AML-193 (cell line): ENCODE measurements around the gene AP1M1.
"Not testable (repeated sequence)": the region's sequence is repeated elsewhere in the genome, so short reads cannot be mapped to it uniquely, and the experiment has no call there.

ENCODE experiments used
- DNase-seq, 2 experiments: peaks; one replicate each; lab custom pipeline; 2025; lab: John Stamatoyannopoulos, UW

AP1M1 gene

DNA sequence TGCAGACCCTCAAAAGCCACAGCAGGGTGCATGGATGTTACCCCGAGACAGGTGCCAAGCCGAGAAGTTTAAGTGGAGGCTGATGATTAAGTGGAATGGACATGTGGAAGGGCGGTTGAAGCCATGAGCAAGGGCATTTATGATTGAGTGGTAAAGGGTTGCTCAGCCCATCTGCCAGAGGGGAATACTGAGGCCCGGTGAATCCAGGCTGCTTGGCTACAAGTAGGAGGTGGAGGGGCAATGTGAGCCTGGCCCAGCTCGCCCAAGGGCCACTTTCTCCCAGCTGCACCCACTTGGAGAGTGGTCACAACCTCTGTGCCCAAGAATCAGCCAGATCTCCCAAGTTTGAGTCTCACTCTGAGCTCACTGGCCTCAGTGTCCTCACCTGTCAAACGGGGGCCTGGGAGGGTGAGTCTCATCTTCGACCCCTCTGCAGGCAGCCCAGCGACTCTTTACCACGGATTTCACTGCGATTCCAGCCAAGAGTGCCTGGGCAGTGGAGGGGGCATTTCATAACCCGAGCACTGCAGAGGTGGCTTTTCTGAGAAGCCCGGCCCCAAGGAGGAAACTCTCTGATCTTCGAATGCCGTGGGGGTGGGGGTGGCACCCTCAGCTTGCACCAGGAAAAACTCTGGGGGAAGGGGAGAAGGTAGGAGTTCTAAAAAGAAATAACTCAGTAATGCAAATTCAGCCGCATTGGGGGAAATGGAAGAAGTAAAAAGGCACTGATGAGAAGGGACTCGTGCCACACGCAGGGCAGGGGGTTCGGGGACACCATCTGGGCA is 64.1 kb downstream of the AP1M1 start:
- DNase-seq: no peak

DNA sequence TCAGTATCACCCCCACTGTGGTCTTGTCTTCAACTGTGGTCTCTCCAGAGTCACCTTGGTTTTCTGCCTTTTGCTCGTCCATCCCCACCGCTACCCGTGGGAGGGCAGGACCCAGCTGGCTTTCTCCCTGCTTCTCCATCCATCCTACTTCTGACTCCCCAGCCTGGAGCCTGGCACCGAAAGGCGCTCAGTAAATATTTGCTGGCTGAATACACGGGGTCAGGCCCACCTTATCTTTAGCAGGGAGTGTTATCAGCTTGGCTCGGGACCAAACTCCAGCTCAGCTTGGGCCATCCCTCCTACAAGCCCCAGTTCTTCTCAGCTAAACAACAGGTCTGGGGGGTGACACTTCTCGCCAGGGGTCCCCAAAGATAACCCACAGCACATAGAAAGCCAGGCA is 64.9 kb downstream of the AP1M1 start:
- DNase-seq: no peak

DNA sequence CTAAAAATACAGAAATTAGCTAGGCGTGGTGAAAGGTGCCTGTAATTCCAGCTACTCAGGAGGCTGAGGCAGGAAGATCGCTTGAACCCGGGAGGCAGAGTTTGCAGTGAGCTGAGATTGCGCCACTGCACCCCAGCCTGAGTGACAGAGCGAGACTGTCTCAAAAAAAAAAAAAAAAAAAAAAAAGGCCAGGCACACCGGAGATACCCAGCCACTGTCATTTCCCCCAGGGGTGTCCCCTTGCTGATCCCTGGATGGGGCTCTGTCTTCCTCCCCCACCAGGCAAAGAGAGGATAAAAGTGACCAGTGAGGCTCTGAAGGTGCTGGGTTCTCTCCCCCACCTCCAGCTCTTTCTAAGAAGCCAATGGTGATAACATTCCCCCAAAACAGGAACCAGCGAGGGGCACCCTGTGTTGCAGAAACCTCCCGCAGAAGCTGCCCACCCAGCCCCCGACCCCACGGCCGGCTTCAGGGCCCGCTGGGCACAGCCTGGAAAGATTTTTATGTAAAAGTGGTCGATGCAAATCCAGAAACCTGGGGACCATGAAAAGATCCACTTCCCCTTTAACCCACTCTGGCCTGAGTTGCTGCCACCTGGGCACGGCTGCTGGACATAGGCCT is 65.5 kb downstream of the AP1M1 start:
- no peak for DNase-seq

DNA sequence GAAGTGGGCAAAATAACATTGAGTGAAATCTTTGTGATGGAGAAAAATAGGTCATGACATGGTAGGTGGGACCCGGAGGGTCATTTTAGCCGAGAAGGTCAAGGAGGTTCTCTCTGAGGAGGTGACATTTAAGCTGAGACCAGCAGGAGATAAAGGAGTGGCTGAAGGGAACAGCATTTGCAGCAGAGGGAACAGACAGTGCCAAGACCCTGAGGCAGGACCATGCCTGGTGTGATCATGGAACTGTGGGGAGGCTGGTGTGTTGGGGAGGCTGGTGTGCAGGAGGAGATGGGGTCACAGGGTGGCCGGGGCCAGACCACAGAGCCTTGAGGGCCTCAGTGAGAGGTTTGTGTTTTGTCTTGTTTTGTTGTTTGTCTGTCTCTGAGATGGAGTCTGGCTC is 67.5 kb downstream of the AP1M1 start:
- DNase-seq: no peak

DNA sequence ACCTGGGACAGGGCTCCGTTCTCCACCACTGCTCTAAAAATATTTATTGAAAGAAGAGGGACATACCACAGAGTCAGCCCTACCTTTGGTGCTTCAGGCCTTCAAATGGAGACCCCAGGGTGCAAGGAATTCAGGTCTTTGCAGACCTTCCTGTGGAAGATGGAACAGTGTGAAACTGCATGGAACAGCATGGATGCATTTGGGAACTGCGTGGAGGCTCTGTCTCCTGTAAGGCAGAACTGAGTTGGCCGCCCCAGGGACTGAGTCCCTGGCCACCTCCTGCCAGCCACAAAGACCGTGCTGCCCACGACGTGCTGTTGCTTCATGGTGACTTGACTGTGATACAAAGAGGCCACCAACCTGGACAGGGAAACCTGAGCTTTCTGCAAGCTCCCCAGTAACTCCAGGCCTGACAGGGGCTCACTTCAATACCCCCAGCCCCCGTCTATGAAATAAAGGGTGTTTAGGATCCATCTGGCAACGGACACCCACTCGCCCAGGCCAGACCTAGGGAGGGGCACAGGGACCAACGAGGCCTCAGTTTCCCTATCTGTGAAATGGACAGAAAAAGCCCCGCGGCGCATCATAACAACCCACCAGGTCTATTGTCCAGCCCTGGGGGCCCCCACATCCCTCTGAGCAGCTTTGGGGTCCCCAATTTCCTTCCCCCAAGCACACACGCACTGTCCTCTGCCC is 68.3 kb downstream of the AP1M1 start:
- no peak for DNase-seq

DNA sequence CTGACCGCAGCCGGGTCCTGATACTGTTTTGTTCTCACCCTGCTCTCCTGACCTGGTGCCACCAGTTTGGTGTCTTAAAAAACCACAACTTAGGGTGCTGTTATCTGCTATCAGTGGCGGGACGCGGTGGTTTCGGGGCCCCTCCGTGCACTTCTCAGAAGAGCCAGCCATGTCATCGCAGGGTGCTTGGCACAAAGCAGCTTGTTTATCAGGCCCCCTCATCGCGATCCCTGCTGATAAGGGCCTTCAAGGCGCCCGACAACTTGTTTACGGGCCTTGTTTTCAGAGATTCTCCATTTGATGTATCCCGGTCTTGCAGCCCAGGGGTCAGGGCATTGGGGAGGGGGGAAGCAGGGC is 68.9 kb downstream of the AP1M1 start:
- DNase-seq: no peak

DNA sequence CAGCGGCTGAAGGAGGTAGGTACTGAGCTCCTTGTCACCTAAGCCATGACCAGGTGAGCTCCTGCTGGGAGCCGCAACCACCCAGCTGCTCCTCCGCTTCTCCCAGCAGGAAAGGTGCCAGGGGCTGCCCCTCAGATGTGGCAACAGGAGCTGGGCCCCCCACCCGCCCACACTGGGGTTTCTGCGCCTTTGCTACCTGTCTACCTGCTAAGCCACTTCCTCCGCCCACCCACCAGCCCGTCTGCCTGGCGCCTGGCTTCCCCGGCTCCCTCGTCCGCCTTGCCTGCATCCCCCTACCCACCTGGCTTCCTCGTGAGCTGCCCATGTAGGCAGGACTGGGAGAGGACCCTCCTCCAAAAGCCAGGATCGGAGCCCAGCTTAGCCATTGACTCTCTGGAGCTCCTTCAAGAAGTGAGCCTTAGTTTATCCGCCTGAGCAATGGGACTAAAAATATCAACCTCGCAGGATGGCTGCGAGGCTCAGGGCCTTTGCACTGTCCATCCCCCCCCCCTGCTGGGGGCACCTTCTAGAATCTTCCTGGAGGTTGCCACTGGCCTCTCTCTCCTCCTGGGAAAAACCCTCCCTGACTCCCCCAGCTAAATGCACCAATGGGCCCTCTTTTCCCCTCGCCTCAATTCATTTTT is 71.1 kb downstream of the AP1M1 start:
- DNase-seq: no peak

DNA sequence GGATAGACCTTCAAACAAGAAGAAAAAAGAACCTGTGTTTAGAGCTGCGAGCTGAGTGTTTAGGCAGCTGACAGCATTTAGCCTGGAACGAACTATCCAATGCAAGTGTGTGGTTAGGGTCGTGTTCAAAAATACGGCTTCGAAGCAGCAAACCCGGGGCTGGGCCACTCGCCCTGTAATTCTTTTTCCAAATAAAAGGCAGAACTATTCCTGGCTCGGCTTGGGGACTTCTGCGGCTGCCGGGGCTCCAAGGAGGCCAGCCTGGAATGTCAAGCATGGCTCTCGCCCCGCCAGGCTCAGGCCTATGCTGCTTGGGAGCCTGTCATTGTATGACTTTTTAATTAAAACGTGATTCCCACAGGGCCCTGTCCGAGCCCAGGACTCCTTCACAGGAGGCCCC is 75.2 kb downstream of the AP1M1 start:
- no peak for DNase-seq

DNA sequence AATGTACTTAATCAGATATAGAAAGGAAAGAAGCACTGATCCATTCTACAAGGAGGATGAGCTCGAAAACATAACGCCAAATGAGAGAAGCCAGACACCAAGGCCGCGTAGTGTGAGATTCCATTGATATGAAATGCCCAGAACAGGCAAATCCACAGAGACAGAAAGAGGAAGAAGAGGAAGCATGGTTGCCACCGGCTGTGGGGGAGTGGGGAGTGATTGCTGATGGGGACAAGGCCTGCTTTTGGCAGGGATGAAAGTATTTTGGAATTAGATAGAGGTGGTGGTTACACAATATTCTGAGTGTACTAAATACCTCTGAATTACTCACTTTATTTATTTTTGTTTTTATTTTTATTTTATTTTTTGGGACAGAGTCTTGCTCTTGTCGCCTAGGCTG is 76.7 kb downstream of the AP1M1 start:
- no peak for DNase-seq

DNA sequence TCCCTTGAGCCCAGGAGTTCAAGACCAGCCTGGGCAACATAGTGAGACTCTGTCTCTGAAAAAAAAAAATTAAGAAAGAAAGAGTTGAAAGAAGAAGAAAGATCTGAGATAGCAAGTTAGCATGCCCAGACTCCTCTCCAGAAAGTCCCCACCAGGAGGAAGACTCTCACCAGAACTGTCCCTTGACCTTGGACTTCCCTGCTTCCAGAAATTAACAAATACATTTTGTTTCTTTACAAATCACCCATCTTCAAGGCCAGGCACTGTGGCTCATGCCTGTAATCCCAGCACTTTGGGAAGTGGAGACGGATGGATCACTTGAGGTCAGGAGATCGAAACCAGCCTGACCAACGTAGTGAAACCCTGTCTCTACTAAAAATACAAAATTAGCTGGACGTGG is 82.6 kb downstream of the AP1M1 start:
- DNase-seq: no peak

DNA sequence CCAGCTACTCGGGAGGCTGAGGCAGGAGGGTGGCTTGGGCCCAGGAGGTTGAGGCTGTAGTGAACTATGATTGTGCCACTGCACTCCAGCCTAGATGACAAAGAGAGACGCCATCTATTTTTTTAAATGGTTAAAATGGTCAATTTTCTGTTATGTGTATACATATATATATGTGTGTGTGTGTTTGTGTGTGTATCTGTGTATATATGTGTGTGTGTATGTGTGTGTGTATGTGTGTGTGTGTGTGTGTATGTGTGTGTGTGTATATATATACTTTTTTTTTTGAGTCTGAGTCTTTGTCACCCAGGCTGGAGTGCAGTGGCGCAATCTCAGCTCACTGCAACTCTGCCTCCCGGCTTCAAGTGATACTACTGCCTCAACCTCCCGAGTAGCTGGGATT is 84.0 kb downstream of the AP1M1 start:
- DNase-seq: no peak

DNA sequence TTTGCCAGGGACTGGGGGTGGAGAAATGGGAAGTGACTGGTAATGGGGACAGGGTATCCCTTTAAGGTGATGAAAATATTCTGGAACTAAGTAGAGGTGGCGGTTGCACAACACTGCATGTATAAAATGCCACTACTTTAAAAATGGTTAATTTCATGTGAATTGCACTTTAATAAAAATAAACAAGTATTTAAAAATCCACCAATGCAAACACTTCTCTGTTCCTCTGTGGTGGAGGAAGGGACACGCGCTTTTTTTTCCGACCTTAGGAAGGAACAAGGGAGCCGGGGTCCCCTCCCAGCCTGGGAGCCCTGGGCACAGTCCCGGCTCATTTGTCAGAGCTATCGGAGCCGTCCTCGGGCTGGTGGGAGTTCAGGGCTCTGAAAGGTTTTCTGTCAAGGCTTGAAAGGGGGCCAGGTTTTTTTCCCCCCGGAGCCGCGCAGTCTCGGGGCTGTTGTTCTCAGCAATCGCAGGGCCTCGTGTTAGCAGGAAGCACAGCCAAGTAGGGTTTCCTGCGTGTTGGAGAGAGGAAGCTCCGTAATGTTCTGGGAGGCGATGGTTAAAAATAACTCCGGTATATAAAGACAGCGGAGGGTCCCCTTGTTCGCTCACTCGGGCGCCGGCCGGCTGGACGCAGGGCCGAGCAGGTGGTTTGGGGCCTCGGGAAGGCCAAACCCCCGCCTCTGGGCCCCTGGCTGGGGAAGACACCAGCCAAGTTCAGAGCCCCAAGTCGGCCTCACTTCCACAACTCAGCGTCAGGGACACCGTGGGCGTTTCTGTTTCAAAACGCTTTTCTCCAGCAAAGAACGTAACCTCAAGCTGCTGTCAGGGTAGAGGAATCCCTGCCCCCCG is 85.7 kb downstream of the AP1M1 start:
- DNase-seq: peak; percentile 36 to 41

DNA sequence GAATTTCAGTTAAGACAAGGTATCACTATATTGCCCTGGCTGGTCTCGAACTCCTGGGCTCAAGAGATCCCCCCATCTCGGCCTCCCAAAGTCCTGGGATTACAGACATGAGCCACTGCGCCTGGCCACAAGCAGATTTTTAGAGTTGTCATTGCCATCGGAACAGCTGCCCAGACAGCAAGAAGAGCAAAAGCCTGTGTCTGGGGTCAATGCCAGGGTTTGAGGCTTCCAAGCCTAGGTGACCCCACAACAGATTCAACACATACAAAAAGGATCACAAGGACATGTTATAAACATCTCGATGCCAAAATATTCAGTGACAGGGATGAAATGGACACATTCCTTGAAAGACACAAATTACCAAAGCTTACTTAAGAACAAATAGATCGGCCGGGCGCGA is 86.8 kb downstream of the AP1M1 start:
- DNase-seq: no peak

DNA sequence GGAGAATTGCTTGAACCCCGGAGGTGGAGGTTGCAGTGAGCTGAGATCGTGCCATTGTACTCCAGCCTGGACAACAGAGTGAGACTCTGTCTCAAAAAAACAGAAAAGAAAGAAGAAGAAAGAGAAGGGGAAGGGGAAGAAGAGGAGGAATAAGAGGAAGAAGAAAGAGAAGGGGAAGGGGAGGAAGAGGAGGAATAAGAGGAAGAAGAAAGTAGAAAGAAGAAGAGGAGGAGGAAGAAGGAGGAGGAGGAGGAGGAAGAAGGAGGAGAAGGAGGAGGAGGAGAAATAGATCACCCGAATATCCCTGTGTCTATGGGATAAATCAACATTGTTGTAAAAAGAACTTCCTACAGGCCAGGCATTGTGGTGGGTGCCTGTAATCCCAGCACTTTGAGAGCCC is 87.4 kb downstream of the AP1M1 start:
- not testable (repeated sequence) for DNase-seq

DNA sequence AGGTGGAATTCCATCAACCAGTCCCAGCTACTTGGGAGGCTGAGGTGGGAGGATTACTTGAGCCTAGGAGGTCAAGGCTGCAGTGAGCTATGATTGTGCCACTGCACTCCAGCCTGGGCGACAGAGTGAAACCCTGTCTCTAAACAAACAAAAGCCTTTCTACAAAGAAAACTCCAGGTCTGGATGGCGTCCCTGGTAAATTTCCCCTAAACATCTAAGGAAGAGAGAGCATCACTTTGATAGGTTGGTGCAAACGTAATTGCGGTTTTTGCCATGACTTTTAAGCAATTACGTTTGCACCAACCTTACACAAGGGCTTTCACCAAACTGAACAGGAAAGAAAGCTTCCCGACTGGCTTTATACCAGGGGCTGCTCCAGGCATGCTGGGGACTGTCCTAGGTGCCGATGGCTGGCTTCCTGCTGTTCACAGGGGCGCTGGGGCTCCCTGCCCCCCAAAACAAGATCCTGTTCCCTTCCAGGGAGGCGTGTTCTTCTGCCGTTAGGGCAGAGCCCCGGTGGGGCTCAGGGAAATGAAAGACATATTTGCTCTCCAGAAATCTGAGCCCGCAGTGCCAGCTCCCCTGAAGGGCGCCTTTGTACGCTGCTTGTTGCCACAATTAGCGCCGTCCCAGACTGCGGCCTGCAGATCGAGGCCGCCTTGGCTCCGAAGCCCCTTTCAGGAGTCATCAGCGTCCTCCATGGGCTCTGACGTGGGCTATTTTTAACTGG is 88.2 kb downstream of the AP1M1 start:
- DNase-seq: no peak

DNA sequence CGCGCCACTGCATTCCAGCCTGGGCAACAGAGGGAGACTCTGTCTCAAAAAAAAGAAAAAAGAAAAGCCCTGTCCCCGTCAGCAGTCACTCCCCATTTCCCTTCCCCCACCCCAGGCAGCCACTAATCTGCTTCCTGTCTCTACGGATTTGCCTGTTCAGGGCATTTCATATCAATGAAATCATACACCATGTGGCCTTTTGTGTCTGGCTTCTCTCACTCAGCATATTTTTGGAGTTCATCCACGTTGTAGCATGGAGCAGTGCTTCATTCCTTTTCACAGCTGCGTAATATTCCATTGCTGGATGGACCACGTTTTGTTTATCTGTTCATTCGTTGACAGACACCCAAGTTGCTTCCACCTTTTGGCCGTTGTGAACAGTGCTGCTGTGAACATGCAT is 90.8 kb downstream of the AP1M1 start:
- DNase-seq: no peak

DNA sequence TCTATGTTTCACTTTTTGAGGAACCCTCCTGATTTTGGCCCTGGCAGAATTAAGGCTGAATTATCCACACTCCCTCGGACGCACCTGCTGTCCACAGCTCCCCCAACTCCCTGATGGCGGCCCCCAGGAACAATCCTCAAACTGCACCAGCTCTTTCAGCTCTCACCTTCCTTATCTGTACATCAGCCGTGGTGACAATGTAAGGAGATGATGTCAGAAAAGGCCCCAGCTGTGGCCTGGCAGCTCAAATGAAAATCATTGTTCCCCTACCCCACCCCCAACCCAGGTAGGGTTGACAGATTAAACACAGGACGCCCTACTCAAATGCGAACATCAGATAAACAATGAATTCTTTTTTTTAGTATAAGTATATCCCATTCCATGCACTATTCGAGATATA is 91.9 kb downstream of the AP1M1 start:
- DNase-seq: no peak

DNA sequence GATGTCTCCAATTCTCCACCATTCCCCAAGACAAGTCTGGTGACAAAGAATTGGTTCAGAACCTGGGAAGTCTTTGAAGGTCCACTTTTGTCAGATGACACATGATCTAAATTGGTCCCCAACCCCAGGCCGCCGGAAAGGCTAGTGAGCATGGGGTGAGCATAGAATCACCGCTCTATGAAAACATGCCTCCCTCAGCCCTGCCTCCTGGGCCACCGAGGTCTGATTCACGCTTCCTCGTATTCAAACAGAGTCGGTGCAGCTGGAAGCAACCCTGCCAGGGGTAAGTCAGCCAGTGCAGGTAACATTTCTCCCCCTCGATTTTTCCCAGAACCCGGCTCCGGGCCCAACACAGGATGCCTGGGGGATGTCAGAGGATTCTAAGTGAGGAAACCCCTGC is 93.0 kb downstream of the AP1M1 start:
- no peak for DNase-seq

DNA sequence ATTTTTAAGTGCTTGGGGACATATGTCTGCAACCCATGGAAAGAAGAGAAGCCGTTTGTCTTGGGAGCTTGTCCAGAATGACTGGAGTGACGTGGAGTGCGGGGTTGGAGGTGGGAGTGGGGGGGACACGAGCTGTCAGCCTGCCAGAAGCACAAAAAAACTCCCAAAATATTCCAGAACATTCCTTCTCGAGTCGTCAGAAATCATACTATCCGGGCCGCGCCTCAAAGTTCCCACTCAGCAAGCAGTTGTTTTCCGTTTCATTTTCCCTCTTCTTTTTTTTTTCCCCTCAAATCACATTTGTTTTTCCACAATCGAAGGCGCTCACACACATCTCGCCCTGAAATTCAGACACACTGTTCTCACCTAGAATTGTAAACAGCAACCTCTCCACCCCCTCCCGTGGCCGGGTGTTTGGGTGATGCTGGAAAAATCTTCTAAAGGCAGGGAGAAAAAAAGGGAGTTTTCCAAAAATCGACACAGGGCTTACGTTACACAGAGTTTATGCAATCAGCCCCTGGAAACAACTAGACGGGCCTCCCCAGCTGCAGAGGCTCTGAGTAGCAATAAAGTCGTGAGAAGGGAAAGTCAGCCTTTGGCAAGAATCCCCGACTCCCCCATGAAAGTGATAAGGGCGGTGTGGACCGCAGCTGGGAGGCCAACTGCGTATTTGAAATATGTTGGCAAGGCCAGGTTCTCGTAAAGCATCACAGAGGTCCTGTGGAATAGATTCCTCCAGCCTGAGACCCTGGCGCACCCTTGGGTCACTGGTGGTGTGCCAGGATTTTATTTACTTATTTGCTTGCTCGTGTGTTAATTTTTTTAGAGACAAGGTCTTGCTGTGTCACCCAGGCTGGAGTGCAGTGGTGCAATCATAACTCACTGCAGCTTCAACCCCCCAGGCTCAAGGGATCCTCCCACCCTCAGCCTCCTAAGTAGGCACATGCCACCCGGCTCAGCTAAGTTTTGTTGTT is 95.7 kb downstream of the AP1M1 start:
- no peak for DNase-seq

DNA sequence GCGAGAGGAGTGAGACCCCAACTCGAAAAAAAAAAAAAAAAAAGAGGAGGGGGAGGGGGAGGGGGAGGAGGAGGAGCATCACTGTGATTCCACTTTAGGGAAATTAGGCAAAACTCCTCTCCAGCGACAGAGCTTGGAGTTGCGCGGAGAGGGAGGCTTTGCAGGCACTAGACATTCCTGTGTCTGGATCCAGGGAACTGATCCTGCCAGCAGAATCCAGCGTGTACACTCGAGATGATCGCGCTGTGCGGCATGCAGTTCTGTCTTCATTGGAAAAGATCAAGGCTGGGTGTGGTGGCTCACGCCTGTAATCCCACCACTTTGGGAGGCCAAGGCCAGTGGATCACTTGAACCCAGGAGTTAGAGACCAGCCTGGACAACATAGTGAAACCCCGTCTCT is 97.3 kb downstream of the AP1M1 start:
- no peak for DNase-seq
